ENCODE measurements around the gene RNASEH2C.
"Not testable (repeated sequence)": the region's sequence is repeated elsewhere in the genome, so short reads cannot be mapped to it uniquely, and the experiment has no call there.

RNASEH2C gene

DNA sequence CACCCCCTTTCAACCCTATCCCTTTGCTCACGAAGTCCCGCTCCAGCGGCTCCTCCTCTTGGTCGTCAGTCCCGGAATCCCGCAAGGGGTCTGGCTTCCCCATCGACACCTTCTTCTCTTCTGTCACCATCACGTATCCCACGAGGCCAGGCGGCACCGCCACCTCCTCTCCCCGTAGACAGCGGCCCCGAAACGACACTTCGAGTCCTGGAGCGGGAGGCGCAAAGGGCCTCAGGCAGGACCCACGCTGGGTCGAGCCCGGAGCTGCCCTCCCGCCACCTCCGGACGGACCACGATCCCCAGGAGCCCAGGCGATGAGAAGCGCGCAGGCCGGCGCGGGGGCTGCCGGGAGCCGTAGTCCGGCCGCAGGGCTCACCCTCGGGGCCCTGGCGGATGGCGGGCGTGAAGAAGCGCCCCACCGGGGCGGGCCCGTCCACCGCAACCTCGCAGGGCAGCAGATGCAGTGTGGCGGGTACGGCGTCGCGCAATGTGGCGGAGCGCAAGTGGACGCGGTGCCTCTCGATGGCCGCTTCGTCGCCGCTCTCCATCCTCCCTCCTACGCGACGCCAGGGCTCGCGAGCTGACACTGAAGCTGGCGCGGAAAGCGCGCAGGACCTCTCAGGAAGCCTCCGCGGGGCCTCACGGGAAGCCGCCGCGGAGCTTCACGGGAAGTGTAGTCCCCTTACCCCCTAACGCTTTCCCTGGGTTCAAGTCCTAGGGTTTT lies at the start of gene RNASEH2C:
TSS of gene RNASEH2C (minus strand) at position 588 of the 724 bp plus-strand sequence. CDS start at position 548, 40 bp downstream.
- intact Hi-C loops (cut with DNase I): no loop called here
- peak; percentile 80 to 95 (median 90) for DNase-seq

DNA sequence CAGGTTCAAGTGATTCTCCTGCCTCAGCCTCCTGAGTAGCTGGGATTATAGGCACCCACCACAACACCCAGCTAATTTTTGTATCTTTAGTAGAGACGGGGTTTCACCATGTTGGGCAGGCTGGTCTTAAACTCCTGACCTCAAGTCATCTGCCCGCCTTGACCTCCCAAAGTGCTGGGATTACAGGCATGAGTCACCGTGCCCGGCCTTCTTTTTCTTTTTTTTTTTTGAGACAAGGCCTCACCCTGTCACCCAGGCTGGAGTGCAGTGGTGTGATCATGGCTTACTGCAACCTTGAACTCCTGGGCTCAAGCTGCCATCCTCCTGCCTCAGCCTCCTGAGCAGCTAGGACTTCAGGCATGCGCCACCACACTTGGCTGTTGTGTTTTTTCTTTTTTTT lies 47.2 kb upstream of the RNASEH2C start:
- DNase-seq; intact Hi-C loops (cut with DNase I): not testable (repeated sequence)

DNA sequence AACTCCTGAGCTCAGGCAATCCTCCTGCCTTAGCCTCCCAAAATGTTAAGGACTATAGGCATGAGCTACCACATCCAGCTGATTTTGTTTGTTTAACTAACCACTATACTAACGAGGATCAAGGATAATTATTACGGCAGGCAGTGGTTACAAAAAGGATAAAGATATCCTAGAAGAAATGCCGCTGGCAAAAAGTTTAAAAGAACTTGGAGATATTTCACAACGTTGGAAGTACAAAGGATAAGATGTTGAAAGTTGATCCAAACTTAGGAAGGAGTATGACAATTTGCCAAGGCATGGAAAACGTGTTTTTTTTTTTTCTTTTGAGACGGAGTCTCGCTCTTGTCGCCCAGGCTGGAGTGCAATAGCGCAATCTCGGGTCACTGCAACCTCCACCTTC lies 46.8 kb upstream of the RNASEH2C start:
- DNase-seq: no peak
- intact Hi-C loops (cut with DNase I): no loop called here

DNA sequence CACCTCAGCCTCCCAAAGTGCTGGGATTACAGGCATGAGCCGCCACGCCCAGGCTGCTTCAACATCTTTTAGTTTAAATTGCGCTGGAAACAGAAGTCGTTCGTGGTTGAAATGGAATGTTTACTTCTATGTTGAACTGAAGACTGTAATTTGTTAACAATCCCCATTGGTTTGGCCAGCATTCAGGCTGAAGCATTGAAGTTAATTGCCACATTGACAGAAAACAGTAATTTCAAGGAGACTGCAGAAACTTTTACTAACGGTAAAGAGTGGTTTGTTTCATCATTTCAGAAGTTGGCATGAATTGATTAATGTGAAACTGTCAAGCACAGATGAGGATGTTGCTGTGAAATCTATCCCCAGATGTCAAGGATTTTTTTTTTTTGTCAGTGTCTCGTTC lies 45.9 kb upstream of the RNASEH2C start:
- no peak for DNase-seq
- intact Hi-C loops (cut with DNase I): no loop called here

DNA sequence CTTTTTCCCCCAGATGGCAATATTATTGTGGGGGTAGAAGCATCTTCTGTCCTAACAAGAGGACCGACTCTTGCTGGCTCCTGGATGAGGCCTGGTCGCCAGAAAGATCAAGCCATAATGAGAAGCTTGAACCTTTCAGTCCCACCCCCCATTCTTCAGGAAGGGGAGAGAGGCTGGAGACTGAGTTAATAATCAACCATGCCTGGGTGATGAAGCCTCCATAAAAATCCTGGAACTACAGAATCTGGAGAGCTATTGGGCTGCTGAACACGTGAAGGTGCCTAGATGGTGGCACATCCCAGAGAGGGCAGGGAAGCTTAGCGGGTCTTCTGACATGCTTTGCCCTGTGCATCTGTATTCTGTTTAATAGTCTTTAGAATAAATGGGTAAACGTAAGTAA lies 43.8 kb upstream of the RNASEH2C start:
- intact Hi-C loops (cut with DNase I): no loop called here
- DNase-seq: no peak

DNA sequence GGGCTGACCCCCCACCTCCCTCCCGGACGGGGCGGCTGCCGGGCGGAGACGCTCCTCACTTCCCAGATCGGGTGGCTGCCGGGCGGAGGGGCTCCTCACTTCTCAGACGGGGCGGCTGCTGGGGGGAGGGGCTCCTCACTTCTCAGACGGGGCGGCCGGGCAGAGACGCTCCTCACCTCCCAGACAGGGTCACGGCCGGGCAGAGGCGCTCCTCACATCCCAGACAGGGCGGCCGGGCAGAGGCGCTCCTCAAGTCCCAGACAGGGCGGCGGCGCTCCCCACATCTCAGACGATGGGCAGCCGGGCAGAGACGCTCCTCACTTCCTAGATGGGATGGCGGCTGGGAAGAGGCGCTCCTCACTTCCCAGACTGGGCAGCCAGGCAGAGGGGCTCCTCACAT lies 42.2 kb upstream of the RNASEH2C start:
- intact Hi-C loops (cut with DNase I); DNase-seq: not testable (repeated sequence)

DNA sequence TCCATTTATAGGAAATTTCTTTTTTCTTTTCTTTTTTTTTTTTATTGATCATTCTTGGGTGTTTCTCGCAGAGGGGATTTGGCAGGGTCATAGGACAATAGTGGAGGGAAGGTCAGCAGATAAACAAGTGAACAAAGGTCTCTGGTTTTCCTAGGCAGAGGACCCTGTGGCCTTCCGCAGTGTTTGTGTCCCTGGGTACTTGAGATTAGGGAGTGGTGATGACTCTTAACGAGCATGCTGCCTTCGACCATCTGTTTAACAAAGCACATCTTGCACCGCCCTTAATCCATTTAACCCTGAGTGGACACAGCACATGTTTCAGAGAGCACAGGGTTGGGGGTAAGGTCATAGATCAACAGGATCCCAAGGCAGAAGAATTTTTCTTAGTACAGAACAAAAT lies 41.6 kb upstream of the RNASEH2C start:
- intact Hi-C loops (cut with DNase I); DNase-seq: not testable (repeated sequence)

DNA sequence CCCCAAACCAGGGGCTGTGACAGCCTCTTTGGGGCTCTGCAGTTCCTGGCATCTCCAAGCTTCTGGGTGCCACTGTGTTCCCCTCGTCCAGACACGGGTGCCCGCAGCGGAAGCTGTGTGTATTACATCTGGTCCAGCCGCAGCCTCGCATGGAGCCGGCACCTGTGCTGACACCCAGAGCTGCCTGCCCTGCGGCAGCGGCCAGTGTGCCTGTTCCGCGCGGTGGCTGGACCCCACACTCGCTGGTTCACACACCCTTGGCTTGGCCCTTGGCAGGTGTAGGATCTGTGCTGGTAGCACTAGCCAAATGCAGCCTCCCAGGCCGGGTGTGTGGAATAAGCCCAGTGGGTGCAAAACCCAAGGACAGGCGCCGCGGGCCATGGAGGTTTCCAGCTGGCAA lies 24.5 kb upstream of the RNASEH2C start:
- DNase-seq: no peak
- intact Hi-C loops (cut with DNase I): no loop called here

DNA sequence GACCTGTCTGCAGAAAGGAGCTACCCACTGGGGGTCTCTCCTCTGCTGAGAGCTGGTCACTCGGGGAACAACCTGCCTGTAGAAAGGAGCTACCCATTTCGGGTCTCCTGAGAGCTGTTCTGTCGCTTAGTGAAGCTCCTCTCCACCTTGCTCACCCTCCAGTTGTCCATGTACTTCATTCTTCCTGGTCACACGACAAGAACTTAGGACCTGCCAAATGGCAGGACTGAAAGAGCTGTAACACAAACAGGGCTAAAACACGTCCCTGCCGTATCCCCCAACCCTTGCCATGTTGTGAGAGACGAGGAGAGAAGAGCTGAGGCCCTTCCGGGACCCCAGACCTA lies 24.1 kb upstream of the RNASEH2C start:
- DNase-seq: no peak
- intact Hi-C loops (cut with DNase I): no loop called here

DNA sequence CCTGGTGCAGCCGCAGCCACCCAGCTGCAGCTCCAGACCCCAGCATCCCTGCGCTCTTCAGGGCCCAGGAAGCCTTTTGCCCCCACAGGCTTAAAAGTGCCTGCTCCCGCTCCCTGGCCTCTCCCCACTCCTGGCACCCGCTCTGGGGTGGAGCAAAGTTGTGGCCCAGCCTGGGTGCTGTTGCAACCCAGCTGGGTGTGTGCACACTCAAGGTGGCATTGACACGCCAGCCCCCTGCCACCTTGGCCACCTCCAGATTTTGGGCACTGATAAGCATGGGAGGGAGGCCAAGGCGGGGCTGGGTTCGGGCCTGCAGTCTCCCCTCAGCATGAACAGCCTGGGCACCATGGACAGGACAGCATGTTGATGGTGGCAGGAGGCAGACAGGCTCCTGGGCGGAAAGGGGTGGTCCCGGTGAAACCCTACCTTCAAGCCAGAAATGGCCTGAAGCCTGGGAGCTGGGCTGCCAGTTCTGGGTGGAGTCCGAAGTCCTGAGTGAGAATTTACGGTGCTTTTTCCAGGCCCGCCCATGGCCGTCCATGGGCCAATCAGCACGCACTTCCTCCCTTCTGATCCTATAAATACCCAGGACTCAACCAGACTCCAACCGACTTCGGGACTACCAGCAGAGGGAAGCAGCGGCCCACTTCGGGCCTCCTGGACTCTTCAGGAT lies 23.6 kb upstream of the RNASEH2C start:
- DNase-seq: no peak
- intact Hi-C loops (cut with DNase I): no loop called here

DNA sequence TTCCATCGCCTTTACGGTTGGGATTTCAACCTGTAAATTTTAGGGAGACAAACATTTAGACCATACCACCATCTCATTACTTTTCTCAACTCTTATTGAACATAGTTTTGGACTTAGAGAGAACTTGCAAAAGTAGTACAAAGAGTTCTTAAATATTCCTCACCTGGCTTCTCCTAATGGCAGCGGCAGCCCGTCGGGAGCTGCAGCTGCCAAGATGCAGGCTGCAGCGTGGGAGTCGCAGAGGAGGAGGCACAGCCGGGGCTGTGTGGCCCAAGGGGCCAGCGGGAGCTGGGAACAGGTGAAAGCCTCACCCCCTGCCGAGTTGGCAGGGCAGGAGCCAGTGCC lies 23.1 kb upstream of the RNASEH2C start:
- intact Hi-C loops (cut with DNase I): no loop called here
- no peak for DNase-seq

DNA sequence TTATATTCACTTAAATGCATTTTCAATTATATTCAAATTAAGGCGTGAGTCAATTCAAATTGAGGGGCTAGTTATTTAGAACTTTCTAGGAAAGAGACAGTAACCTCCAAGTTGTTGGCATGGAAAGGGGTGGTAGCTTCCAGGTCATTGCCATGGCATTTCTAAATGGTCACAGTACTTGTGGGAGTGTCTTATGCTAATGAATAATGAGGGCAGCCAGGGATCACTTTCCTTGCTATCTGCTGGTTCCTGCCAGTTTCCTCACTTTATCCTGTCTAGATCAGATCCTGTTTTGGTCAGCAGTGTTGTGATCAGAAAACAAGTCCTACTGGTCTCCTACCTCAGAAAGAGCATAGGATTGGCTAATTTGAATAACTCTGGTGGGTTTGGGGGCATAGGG lies 21.8 kb upstream of the RNASEH2C start:
- intact Hi-C loops (cut with DNase I): no loop called here
- no peak for DNase-seq

DNA sequence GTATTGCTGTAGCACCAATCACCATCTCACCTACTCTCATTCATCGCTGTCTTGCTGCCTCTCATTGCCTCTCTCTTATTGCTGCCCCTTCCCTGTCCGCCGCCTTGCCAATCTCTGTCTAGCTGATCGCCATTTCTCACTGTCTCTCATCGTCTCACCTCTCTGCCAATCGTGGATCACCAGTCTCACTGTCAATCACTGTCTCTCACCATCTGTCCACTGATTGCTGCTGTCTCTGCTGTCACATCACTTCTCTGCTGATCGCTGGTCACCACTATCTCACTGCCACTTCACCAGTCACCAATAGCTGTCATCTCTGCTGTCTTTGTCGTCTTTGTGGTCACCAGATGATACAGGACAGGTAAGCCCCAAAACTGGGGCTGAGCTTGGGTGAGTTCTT lies 20.6 kb upstream of the RNASEH2C start:
- intact Hi-C loops (cut with DNase I): no loop called here
- no peak for DNase-seq

DNA sequence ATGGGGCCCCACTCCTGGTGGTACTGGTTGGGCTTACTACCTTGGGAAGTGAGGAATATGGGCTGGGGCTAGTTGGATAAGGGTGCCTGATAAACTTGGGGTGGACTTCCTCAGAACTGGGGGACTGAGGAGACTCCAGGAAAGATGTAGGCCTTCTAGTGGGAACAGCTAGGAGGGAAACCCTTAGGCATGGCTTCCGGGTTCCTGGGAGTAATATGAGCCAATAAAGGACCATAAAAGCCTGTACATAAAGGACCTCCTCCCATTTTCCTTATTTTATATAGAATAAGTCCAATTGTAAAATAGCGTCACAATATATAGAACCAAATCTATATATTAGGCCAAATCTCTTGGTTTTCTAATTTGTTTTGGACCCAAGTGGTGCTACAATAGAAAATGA lies 18.4 kb upstream of the RNASEH2C start:
- no peak for DNase-seq
- intact Hi-C loops (cut with DNase I): no loop called here

DNA sequence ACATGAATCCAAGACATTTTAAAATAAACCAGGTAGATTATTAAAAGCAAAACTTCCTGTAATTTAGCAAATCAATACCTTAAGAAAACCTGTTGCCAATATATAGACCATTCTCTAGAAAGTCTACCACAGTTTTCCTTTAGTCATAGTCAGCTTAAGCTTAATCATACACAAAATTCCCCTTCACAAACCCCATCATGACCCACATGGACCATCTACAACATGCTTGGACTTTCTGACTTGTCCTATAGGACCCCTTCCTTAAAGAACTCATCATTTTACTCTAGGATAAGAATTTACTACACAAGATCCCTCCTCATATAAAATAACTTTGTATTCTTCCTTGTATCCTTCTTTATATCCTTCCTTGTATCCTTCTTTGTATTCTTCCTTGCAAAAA lies 16.2 kb upstream of the RNASEH2C start:
- intact Hi-C loops (cut with DNase I): no loop called here
- no peak for DNase-seq

DNA sequence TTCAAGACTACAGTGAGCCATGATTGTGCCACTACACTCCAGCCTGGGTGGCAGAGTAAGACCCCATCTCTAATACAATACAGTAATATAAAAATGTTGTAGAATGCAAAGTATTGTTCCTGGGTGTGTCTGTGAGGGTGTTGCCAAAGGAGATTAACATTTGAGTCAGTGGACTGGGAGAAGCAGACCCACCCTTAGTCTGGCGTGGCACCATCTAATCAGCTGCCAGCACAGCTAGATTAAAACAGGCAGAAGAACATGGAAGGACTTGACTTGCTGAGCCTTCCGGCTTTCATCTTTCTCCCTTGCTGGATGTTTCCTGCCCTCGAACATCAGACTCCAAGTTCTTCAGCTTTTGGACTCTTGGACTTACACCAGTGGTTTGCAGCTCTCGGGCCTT lies 14.5 kb upstream of the RNASEH2C start:
- DNase-seq; intact Hi-C loops (cut with DNase I): not testable (repeated sequence)

DNA sequence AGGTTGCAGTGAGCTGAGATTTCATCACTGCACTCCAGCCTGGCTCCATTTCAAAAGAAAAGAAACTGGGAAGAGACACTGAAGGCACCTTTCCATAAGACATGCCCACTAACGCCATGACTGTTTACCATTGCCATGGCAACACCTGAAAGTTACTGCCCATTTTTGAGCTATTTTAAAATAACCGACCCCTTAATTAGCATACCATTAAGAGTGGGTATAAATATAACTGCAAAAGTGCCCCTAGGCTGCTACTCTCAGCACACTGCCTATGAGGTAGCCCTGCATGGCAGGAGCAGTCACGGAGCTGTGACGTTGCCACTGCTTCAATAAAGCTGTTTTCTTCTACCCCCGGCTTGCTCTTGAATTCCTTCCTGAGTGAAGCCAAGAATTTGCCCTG lies 9.9 kb upstream of the RNASEH2C start:
- intact Hi-C loops (cut with DNase I): no loop called here
- DNase-seq: no peak

DNA sequence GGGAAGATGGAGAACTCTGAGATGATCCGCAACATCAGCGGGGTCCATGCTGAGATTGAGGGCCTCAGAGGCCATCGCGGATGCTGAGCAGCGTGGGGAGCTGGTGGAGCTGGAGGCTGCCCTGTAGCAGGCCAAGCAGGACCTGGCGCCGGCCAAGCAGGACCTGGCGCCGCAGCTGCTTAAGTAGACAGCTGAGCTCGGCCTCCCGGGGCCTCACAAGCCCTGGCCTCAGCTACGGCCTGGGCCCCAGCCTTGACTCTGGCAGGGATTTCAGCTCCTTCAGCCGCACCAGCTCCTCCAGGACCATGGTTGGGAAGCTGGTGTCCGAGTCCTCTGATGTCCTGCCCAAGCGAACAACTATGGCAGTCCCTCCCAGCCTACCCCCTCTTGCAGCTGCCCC lies 7.3 kb upstream of the RNASEH2C start:
- intact Hi-C loops (cut with DNase I): no loop called here
- no peak for DNase-seq

DNA sequence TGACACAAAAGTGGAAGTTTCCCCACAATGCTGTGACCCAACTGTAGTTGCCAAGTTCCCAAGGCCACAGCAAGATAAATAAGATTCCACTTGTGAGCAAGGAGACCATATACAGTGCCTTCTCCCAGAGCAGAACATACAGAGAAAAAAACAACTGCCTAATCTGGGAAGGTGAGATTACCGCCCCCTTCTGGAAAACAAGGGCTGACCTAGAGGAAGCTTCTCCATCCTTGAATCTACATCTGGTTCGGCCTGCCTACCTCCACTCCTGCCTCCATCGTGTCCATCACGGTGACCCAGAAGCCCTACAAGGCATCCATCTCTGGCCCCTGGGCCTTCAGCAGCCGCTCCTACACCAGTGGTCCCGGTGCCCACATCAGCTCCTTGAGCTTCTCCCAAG lies 6.1 kb upstream of the RNASEH2C start:
- no peak for DNase-seq
- intact Hi-C loops (cut with DNase I): no loop called here

DNA sequence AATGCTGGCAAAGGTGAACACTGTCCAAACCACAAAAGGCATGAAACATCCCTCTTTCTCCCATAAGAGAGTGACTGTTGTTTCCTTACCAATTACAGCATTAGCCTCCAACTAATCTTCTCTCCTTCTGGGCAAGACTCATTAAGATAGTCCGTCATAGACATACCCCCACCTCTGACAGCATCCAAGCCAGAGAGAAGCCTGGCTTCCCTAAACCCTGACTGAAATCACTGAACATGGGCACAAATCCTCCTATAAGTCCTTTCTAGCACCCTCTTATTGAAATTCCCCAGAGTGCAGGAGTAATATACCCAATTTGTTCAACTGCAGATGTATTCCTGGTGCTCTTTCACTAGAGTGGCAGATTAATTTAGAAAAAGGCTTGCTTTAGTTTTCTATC lies 1.7 kb upstream of the RNASEH2C start:
- DNase-seq: no peak
- intact Hi-C loops (cut with DNase I): no loop called here

DNA sequence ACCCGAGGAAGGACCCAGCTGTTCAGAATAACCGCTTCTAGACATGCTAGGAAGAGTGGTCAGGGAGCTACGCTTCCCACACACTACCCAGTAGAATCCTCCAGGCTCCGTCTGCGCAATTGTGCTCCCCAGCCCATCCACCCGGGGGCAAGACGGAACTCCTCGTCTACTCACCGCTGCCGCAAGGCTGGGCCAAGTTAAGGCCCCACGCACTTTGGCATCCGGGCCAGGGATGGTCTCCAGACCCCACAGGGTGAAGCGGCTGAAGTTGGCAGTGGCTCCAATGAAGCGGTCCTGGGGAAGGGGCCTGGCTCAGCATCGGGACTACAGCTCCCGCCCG lies 757 bp downstream of the RNASEH2C start:
- peak in 12 of 42 donors; percentile 25 to 46 (median 37) for DNase-seq
- intact Hi-C loops (cut with DNase I): loop anchor here (10.0 kb wide), 1 partner anchor 95 kb away; no protein-coding TSS in a partner anchor

Measured in head of caudate nucleus (tissue), 42 donors.